Measurements from ENCODE around the gene NAGPA.

The NAGPA gene

DNA sequence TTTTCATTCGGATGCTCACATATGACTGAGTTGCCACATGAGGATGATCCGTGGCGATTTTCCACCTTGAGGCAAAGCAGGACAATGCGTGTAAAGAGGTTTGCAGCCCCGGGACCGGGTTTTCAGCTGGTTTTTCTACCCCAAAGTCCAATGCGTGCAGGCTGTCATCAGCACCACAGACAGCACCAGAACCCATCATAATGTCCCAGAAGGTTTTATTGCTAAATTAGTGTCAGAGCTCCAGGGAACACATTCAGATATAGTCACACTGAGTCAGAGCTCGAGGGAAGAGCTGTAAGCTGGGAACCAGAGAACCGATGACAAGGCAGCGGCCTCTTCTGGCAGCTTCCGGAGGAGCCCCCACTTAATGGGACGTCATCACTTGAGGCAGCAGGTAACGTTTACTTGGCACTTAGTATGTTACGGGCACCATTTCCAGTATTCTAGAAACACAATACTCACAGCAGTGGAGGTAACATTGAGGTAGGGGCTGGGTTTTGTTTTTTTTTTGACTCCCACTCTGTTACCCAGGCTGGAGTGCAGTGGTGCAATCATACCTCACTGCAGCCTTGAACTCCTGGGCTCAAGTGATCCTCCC is 8.9 kb upstream of the NAGPA start:
- H3K36me3 ChIP-seq (ENCODE audit: control insufficient read depth in 2 of 2, insufficient read depth in 2 of 2, low read length in 2 of 2): peaks cover 0 to 2% of the 10 kb centered on the region in 2 donors
- H3K4me1 ChIP-seq (ENCODE audit: control insufficient read depth, insufficient read depth, low read length): no peaks in the 10 kb centered on the region
- H3K9ac ChIP-seq (ENCODE audit: low read length in 2 of 2): no peak overlapping the region
- no peak overlapping the region for H3K4me3 ChIP-seq (ENCODE audit: low read length in 2 of 2)
- no peaks in the 10 kb centered on the region for H3K27me3 ChIP-seq (ENCODE audit: control insufficient read depth in 1 of 2, insufficient read depth in 2 of 2, low read length in 2 of 2)
- H3K27ac ChIP-seq (ENCODE audit: low read length): no peak overlapping the region
- no peaks in the 10 kb centered on the region for H3K9me3 ChIP-seq (ENCODE audit: control insufficient read depth in 2 of 2, low read length in 2 of 2)

DNA sequence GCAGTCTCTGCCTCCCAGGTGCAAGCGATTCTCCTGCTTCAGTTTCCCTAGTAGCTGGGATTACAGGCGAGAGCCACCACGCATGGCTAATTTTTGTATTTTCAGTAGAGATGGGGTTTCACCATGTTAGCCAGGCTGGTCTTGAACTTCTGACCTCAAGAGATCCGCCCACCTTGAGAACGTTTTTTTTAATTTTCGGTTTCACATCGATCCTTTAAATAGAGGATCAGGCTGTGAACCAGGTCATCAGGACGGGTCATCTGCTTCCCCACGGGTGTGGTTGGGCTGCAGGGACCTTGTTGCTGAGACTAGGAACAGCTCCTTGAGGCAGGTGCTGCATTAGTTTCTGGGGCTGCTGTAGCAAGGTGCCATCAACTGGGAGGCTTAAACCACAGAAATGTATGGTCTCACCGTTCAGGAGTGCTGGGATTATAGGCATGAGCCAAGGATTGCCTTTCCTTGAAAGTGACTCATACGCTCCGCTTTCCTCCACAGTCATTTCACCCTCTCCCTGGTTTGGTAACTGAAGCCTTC is 7.9 kb upstream of the NAGPA start:
- no peaks in the 10 kb centered on the region for H3K27me3 ChIP-seq (ENCODE audit: control insufficient read depth in 1 of 2, insufficient read depth in 2 of 2, low read length in 2 of 2)
- no peaks in the 10 kb centered on the region for H3K4me1 ChIP-seq (ENCODE audit: control insufficient read depth, insufficient read depth, low read length)
- no peaks in the 10 kb centered on the region for H3K9me3 ChIP-seq (ENCODE audit: control insufficient read depth in 2 of 2, low read length in 2 of 2)

DNA sequence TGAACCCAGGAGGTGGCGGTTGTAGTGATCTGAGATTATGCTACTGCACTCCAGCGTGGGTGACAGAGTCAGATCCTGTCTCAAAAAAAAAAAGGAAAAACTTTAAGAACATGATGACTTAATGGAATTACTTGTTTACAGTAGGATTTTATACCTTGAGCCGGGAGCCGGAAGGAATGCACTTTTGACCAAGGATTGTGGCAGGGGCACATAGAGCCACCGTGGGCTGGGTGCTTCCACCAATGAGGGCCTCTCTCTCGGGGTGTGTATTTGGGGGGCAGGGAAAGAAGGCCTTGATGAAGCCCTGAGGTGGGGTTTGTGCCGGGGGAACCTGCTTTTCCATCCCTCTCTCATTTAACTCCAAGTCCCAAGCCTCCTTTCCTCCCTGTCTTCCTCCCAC is 6.7 kb upstream of the NAGPA start:
- H3K27ac ChIP-seq (ENCODE audit: low read length): no peak overlapping the region
- no peaks in the 10 kb centered on the region for H3K4me1 ChIP-seq (ENCODE audit: control insufficient read depth, insufficient read depth, low read length)
- H3K27me3 ChIP-seq (ENCODE audit: control insufficient read depth in 1 of 2, insufficient read depth in 2 of 2, low read length in 2 of 2): no peaks in the 10 kb centered on the region
- H3K4me3 ChIP-seq (ENCODE audit: low read length in 2 of 2): no peak overlapping the region
- H3K9me3 ChIP-seq (ENCODE audit: control insufficient read depth in 2 of 2, low read length in 2 of 2): no peaks in the 10 kb centered on the region
- H3K36me3 ChIP-seq (ENCODE audit: control insufficient read depth in 2 of 2, insufficient read depth in 2 of 2, low read length in 2 of 2): peaks cover 0 to 2% of the 10 kb centered on the region in 2 donors
- H3K9ac ChIP-seq (ENCODE audit: low read length in 2 of 2): no peak overlapping the region

More for the DNA sequence above, 7.9 kb upstream of the NAGPA start:
- H3K36me3 ChIP-seq (ENCODE audit: control insufficient read depth in 2 of 2, insufficient read depth in 2 of 2, low read length in 2 of 2): peaks cover 0 to 2% of the 10 kb centered on the region in 2 donors
- H3K9ac ChIP-seq (ENCODE audit: low read length in 2 of 2): no peak overlapping the region
- H3K4me3 ChIP-seq (ENCODE audit: low read length in 2 of 2): no peak overlapping the region
- no peak overlapping the region for H3K27ac ChIP-seq (ENCODE audit: low read length)

DNA sequence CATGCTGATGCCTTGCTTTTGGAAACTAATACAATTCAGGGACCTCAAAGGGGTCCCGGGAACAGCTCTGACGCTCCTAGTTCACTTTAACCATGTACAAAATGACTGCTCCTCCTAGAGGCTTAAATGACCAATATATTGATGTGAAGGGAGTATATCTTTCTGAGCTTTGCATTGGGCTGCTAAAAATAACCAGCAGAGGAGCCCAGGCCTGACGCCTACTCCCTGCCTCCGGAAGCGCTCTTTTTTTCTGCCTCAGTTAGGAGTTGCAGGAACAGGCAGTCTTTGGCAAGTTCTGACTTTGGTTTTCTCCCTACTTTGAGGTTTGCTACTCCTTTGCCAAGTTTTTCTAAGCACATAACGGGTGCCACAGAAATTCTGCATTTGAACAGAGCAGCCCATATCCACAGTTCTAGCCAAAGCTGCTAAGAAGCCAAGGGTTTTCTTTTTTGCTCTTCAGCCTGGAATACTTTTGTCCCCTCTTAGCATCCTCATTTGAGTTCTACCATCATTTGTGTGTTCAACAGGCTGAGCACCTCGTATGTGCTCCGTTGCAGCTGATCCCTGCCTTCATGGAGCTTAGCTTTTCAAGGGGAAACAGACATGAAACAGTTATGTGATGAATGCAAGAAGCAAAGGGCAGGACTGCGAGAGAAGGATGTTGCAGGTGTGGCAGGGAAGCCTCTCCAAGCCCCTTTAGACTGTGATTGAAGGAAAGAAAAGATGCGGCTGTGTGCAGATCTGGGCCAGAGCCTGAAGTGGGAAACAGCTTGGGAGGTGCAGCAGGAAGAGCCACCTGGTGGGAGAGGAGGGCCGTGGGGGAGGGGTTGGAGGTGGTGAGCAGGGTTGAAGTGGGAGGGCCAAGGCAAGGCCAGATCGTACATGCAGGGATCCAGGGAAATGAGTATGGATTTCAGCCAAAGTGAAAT is 2.8 kb upstream of the NAGPA start:
- Histone ChIP-seq H3K27ac (ENCODE audit: low read length) (no peak overlapping the region), H3K27me3 (ENCODE audit: control insufficient read depth in 1 of 2, insufficient read depth in 2 of 2, low read length in 2 of 2) (no peaks in the 10 kb centered on the region), H3K9ac (ENCODE audit: low read length in 2 of 2) (no peak overlapping the region), H3K9me3 (ENCODE audit: control insufficient read depth in 2 of 2, low read length in 2 of 2) (no peaks in the 10 kb centered on the region), H3K36me3 (ENCODE audit: control insufficient read depth in 2 of 2, insufficient read depth in 2 of 2, low read length in 2 of 2) (no peaks in the 10 kb centered on the region), H3K4me3 (ENCODE audit: low read length in 2 of 2) (no peak overlapping the region), H3K4me1 (ENCODE audit: control insufficient read depth, insufficient read depth, low read length) (peaks cover 15% of the 10 kb centered on the region)

DNA sequence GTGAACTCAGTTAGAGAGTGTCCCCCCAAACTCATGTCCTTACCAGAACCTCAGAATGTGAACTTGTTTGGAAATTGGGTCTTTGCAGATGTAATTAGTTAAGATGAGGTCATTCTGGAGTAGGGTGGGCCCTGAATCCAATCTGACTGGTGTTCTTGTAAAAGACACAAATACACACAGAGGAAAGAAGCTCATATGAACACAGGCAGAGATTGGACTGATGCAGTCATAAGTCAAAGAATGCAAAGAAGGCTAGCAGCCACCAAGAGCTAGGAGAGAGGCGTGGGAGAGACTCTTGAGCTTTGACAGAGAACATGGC is 2.1 kb upstream of the NAGPA start:
- Histone ChIP-seq H3K9ac (ENCODE audit: low read length in 2 of 2) (no peak overlapping the region), H3K27me3 (ENCODE audit: control insufficient read depth in 1 of 2, insufficient read depth in 2 of 2, low read length in 2 of 2) (no peaks in the 10 kb centered on the region), H3K4me3 (ENCODE audit: low read length in 2 of 2) (no peak overlapping the region), H3K9me3 (ENCODE audit: control insufficient read depth in 2 of 2, low read length in 2 of 2) (no peaks in the 10 kb centered on the region), H3K36me3 (ENCODE audit: control insufficient read depth in 2 of 2, insufficient read depth in 2 of 2, low read length in 2 of 2) (no peaks in the 10 kb centered on the region), H3K4me1 (ENCODE audit: control insufficient read depth, insufficient read depth, low read length) (peaks cover 15% of the 10 kb centered on the region), H3K27ac (ENCODE audit: low read length) (no peak overlapping the region)

DNA sequence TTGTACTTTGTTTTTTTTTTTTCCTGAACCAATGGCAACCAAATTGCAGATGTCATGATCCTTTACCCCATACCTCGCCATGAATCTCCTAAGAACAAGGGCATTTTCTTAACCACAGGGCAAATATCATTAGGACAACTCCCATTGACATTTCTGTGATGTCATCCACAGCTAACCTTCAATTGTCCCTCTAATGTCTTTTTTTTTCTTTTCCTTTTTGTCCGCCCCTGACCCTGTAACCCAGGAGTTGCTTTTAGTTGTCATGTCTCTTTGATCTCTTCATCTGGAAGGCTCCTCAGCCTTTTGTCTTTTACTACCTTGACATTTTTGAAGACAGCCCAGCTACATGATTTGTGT is 410 bp upstream of the NAGPA start:
- Histone ChIP-seq H3K27me3 (ENCODE audit: control insufficient read depth in 1 of 2, insufficient read depth in 2 of 2, low read length in 2 of 2) (no peaks in the 10 kb centered on the region), H3K4me1 (ENCODE audit: control insufficient read depth, insufficient read depth, low read length) (peaks cover 15% of the 10 kb centered on the region), H3K27ac (ENCODE audit: low read length) (peak overlapping the region; percentile 41), H3K9me3 (ENCODE audit: control insufficient read depth in 2 of 2, low read length in 2 of 2) (no peaks in the 10 kb centered on the region), H3K9ac (ENCODE audit: low read length in 2 of 2) (peak overlapping the region; percentile 64 to 72), H3K4me3 (ENCODE audit: low read length in 2 of 2) (peak overlapping the region; percentile 91 to 97), H3K36me3 (ENCODE audit: control insufficient read depth in 2 of 2, insufficient read depth in 2 of 2, low read length in 2 of 2) (peaks cover 0 to 2% of the 10 kb centered on the region in 2 donors)

DNA sequence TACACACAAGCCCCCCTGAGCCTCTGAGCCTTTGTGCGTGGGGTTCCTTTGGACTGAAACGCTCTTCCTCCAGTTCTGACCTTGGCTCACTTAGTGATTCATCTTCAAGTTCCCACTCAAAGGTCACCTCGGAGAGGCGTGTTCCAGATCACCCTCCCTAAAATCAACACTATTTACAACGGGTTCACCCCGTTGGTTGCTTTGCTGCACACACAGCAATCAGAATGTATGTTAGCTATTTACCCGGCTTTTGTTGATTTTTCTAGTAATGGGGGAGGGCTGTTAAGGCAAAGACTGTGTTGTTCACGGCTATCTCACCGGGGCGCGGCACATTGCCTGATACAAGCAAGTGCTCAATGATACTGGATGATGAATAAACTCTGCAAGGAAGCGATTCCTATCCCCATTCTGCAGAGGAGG is 977 bp downstream of the NAGPA start:
- Histone ChIP-seq H3K27me3 (ENCODE audit: control insufficient read depth in 1 of 2, insufficient read depth in 2 of 2, low read length in 2 of 2) (no peaks in the 10 kb centered on the region), H3K9ac (ENCODE audit: low read length in 2 of 2) (peak overlapping the region; percentile 64 to 72), H3K27ac (ENCODE audit: low read length) (peak overlapping the region; percentile 41), H3K36me3 (ENCODE audit: control insufficient read depth in 2 of 2, insufficient read depth in 2 of 2, low read length in 2 of 2) (peaks cover 0 to 2% of the 10 kb centered on the region in 2 donors), H3K4me3 (ENCODE audit: low read length in 2 of 2) (peak overlapping the region; percentile 91 to 97), H3K9me3 (ENCODE audit: control insufficient read depth in 2 of 2, low read length in 2 of 2) (no peaks in the 10 kb centered on the region), H3K4me1 (ENCODE audit: control insufficient read depth, insufficient read depth, low read length) (peaks cover 15% of the 10 kb centered on the region)

DNA sequence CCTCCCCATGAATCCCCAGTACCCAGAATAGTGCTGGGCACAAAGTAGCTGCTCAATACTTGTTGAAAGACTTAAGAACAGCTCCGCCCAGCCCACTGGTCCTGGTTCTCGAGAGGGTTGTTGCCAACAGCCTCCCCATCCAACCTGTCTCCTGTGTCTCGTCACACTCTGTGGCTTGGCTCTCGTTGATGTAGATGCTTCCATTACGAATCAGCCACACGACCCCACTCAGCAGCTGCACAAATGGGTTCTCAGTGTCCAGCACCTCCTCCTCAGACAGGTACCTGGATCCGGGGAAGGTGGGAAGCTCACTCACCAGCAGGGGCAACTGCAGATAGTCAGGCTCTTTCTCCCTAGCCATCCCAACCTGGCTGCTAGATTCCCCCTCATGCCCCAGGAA is 2.1 kb downstream of the NAGPA start:
- no peaks in the 10 kb centered on the region for H3K9me3 ChIP-seq (ENCODE audit: control insufficient read depth in 2 of 2, low read length in 2 of 2)
- no peak overlapping the region for H3K27ac ChIP-seq (ENCODE audit: low read length)
- no peaks in the 10 kb centered on the region for H3K27me3 ChIP-seq (ENCODE audit: control insufficient read depth in 1 of 2, insufficient read depth in 2 of 2, low read length in 2 of 2)
- no peak overlapping the region for H3K4me3 ChIP-seq (ENCODE audit: low read length in 2 of 2)
- peaks cover 0 to 2% of the 10 kb centered on the region in 2 donors for H3K36me3 ChIP-seq (ENCODE audit: control insufficient read depth in 2 of 2, insufficient read depth in 2 of 2, low read length in 2 of 2)
- H3K9ac ChIP-seq (ENCODE audit: low read length in 2 of 2): no peak overlapping the region
- H3K4me1 ChIP-seq (ENCODE audit: control insufficient read depth, insufficient read depth, low read length): peaks cover 15% of the 10 kb centered on the region

DNA sequence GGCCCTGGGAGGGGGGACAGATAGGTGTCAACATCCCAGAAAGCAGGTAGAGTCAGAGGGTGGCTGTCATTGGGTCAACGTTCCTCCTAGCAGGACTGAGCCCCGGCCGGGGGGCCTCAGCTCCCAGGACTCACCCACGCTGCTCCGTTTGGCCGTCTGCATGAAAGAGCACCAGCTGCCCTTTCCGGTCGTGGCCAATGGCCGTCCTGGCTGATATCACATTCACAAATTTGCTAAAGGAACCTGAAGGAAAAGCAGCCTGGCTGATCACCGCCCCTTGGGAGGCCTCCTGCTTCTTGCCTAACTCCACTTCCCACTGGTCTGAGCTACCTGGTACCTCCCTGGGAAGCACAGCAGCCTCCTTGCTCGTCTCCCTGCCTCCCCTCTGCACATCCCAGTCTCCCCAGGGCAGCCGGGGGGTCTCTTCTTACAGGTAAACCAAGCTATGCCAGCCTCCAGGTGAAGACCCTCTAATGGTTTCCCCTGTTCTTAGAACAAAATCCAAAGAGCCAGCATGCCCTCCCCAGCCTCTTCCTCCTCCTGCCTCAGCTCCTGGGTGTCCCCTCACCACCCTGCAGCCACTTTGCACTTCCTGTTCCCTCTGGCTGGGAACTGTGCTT is 3.4 kb downstream of the NAGPA start:
- H3K9ac ChIP-seq (ENCODE audit: low read length in 2 of 2): no peak overlapping the region
- H3K36me3 ChIP-seq (ENCODE audit: control insufficient read depth in 2 of 2, insufficient read depth in 2 of 2, low read length in 2 of 2): peaks cover 0 to 2% of the 10 kb centered on the region in 2 donors
- H3K27me3 ChIP-seq (ENCODE audit: control insufficient read depth in 1 of 2, insufficient read depth in 2 of 2, low read length in 2 of 2): no peaks in the 10 kb centered on the region
- no peak overlapping the region for H3K4me3 ChIP-seq (ENCODE audit: low read length in 2 of 2)
- no peaks in the 10 kb centered on the region for H3K9me3 ChIP-seq (ENCODE audit: control insufficient read depth in 2 of 2, low read length in 2 of 2)
- H3K4me1 ChIP-seq (ENCODE audit: control insufficient read depth, insufficient read depth, low read length): peaks cover 15% of the 10 kb centered on the region
- H3K27ac ChIP-seq (ENCODE audit: low read length): no peak overlapping the region

DNA sequence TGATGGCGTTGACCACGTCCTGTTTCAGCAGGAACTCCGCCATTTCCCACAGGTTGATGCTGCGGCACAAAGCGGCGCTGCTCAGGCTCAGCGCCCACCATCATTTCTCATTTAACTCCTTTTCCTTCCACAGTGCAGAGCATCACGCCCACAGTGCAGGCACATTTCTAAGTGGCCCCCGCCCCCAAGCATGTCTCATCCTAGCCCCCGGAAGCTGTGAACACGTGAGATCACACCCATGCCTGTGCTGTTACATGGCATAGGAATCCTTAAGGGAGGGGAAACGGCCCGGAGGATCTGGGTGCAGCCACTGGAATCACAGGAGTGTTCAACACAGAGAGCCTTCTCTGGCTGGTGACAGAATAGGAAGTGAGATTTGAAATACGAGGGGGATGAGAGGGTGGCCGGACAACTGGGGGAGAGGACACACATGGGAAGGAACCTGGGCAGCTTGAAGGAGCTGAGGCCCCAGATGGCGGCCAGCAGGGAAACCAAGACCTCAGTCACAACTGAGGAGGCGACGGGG is 4.7 kb downstream of the NAGPA start:
- H3K36me3 ChIP-seq (ENCODE audit: control insufficient read depth in 2 of 2, insufficient read depth in 2 of 2, low read length in 2 of 2): peaks cover 0 to 2% of the 10 kb centered on the region in 2 donors
- H3K4me3 ChIP-seq (ENCODE audit: low read length in 2 of 2): no peak overlapping the region
- no peaks in the 10 kb centered on the region for H3K9me3 ChIP-seq (ENCODE audit: control insufficient read depth in 2 of 2, low read length in 2 of 2)
- peaks cover 10% of the 10 kb centered on the region for H3K4me1 ChIP-seq (ENCODE audit: control insufficient read depth, insufficient read depth, low read length)
- no peak overlapping the region for H3K9ac ChIP-seq (ENCODE audit: low read length in 2 of 2)
- H3K27me3 ChIP-seq (ENCODE audit: control insufficient read depth in 1 of 2, insufficient read depth in 2 of 2, low read length in 2 of 2): no peaks in the 10 kb centered on the region
- no peak overlapping the region for H3K27ac ChIP-seq (ENCODE audit: low read length)

Data from stomach smooth muscle (tissue), 2 donors.